Caki2 (cell line): ENCODE results near the gene ELFN2. TPM values are rescaled to one million over a fixed set of nuclear protein-coding genes. Genes with fewer than 3 reads are reported as not detected.

Experiments
- DNase-seq: peaks from one replicate; pipeline ENCODE4 v3.0.0-alpha.2; 2015; ENCODE audit warnings: low read depth
- in situ Hi-C: cut with HindIII; loops from 2 replicates; pipeline ENCODE4 v1.10.0; 2016; ENCODE audit warnings: low sequenced_read_pairs, low pct_unique_long_range_greater_than_20kb, mixed read lengths
- total RNA-seq: library from RNA; depleted of rRNA; stranded (reverse); fragments of >200 nt; shearing (Covaris generic); gene quantifications from 2 replicates; pipeline ENCODE4 v1.2.3, GENCODE V29; 2014; ENCODE audit warnings: low replicate concordance; rRNA removed

The ELFN2 gene
- total RNA-seq, 1 experiment from 2014 or later = 10.2 TPM

DNA sequence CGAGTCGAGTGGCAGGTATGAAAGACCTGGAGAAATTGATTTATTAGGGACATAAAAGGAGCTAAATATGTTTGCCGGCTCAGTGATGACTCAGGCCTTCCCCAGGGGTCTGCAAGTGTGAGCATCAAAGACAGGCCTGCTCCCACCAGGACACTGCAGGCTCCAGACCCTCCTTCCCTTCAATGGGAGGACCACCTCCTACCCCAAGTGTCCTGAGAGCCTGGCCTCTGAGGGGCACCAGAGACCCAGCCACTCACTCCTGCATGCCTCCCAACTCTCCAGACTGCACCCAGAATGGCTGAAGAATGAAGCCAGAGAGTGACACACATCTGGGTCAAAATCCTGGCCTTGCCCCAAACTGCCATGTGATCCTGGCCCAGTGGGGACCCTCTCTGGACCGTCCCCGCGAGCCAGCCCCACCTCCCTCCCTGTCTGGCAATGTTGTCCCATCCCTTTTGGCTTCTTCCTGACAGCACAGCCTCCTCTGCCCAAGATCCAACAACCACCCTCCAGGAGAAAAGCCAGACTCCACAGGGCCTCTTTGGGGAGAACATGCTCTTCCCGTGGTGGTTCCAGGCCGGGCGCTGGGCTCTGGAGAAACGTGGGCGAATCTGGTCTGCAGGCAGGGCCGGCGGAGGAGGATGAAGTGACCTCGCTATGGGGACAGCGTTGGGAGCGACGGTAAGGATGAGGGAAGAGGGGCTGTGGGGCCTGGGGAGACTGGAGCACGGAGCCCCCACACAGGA, 108.7 kb downstream of the ELFN2 start:
- DNase-seq = no peak
- in situ Hi-C loops = no loop called here

Other genes starting within 250 kb of the ELFN2 start
- 14.1 and 14.9 TPM in 2 replicates for gene C1QTNF6, start 239.2 kb downstream of the ELFN2 start, total RNA-seq
- not detected in 2 replicates for gene SSTR3, start 215.0 kb downstream of the ELFN2 start, total RNA-seq
- 16.2 and 20.6 TPM in 2 replicates for gene RAC2, start 183.2 kb downstream of the ELFN2 start, total RNA-seq
- 0.98 and 1.3 TPM in 2 replicates for gene CYTH4, start 145.0 kb downstream of the ELFN2 start, total RNA-seq
- 0.46 and 0.54 TPM in 2 replicates for gene MFNG, start 58.9 kb upstream of the ELFN2 start, total RNA-seq
- 47.3 and 58.6 TPM in 2 replicates for gene CARD10, start 91.9 kb upstream of the ELFN2 start, total RNA-seq
- 8.9 and 9.1 TPM in 2 replicates for gene CDC42EP1, start 133.0 kb upstream of the ELFN2 start, total RNA-seq
- gene LGALS2, start 152.6 kb upstream of the ELFN2 start, total RNA-seq = not detected in 2 replicates
- gene GGA1, start 181.4 kb upstream of the ELFN2 start, total RNA-seq = 43.4 and 52.0 TPM in 2 replicates
- gene SH3BP1, start 212.2 kb upstream of the ELFN2 start, total RNA-seq = 1.2 and 3.2 TPM in 2 replicates
- 51.9 and 75.8 TPM in 2 replicates for gene PDXP, start 231.2 kb upstream of the ELFN2 start, total RNA-seq
- 5,023 and 5,137 TPM in 2 replicates for gene LGALS1, start 248.2 kb upstream of the ELFN2 start, total RNA-seq